HepG2 (cell line): ENCODE results near the gene VPS52. TPM values are rescaled to one million over a fixed set of nuclear protein-coding genes. Genes with fewer than 3 reads are reported as not detected.

Source experiments
- ARID5B ChIP-seq: IDR thresholded peaks from 2 replicates; pipeline ENCODE4 v1.4.0; 2020; ENCODE audit warnings: mild to moderate bottlenecking, missing genetic modification reagents
- CHD4 ChIP-seq: fragments of 200-600 bp; sonication (generic); IDR thresholded peaks from 2 replicates; pipeline ENCODE4 v1.7.0; 2017; ENCODE audit warnings: mild to moderate bottlenecking, low read length, borderline replicate concordance
- ETV6 ChIP-seq: sonication (generic); formaldehyde crosslinking; conservative IDR thresholded peaks from 2 replicates; pipeline ENCODE4 v1.4.0; 2020; ENCODE audit warnings: missing genetic modification reagents
- FOXK1 ChIP-seq: sonication (generic); formaldehyde crosslinking; IDR thresholded peaks from 2 replicates; pipeline ENCODE4 v1.4.0; 2020; ENCODE audit warnings: low read depth, missing genetic modification reagents, borderline replicate concordance
- ZNF234 ChIP-seq: sonication (generic); formaldehyde crosslinking; conservative IDR thresholded peaks from 2 replicates; pipeline ENCODE4 v1.5.1; 2020; ENCODE audit warnings: mild to moderate bottlenecking, missing genetic modification reagents
- ZNF329 ChIP-seq: sonication (generic); formaldehyde crosslinking; IDR thresholded peaks from 2 replicates; pipeline ENCODE4 v1.9.0; 2021; ENCODE audit warnings: low read depth, mild to moderate bottlenecking, missing genetic modification reagents
- ZNF451 ChIP-seq: sonication (generic); formaldehyde crosslinking; IDR thresholded peaks from 2 replicates; pipeline ENCODE4 v1.5.0; 2020; ENCODE audit warnings: mild to moderate bottlenecking, missing genetic modification reagents
- ZNF646 ChIP-seq: sonication (generic); formaldehyde crosslinking; IDR thresholded peaks from 2 replicates; pipeline ENCODE4 v1.9.0; 2021; ENCODE audit warnings: mild to moderate bottlenecking, missing genetic modification reagents
- ZNF772 ChIP-seq: sonication (generic); formaldehyde crosslinking; IDR thresholded peaks from 2 replicates; pipeline ENCODE4 v1.5.0; 2020; ENCODE audit warnings: mild to moderate bottlenecking, missing genetic modification reagents
- ZNF775 ChIP-seq: sonication (generic); formaldehyde crosslinking; IDR thresholded peaks from 2 replicates; pipeline ENCODE4 v1.4.0; 2020; ENCODE audit warnings: missing genetic modification reagents, mild to moderate bottlenecking, moderate library complexity, borderline replicate concordance
- polyA plus RNA-seq, 8 experiments: library from polyadenylated mRNA; depleted of rRNA in 3 of 8; stranded (reverse) in 7 of 8; unstranded in 1 of 8; fragments of >200 nt; fragmentation: Illumina TruSeq in 4 of 8; extraction: Trizol in 4 of 8; gene quantifications; 2 replicates each; pipeline versions ENCODE4 v1.2.1 to v1.2.3, GENCODE V29; 2011 to 2016; ENCODE audit warnings: low read depth in 4 of 8, missing spikeins in 1 of 8, mixed read lengths in 1 of 8; ENCODE audit not compliant: insufficient read depth in 1 of 8
- total RNA-seq, 5 experiments: library from RNA; depleted of rRNA; stranded (reverse); fragments of >200 nt; fragmentation: Illumina TruSeq; extraction: Trizol; gene quantifications; 2 replicates each; pipeline ENCODE4 v1.2.3, GENCODE V29; 2016; ENCODE audit warnings: low read depth in 1 of 5
- TF ChIP-seq, protein P1 (sequence below): conservative IDR thresholded peaks from 2 replicates; pipeline ENCODE4 v1.6.1; 2018; ENCODE audit warnings: missing genetic modification reagents
- TF ChIP-seq, protein P2 (sequence below): sonication (generic); formaldehyde crosslinking; IDR thresholded peaks from 2 replicates; pipeline ENCODE4 v1.5.1; 2020; ENCODE audit warnings: mild to moderate bottlenecking, missing genetic modification reagents

VPS52 gene
- total and polyA plus RNA-seq, 2 of the 13 experiments (the other 11 are each of a cell fraction or from before 2014, with no cell fraction given): 48.9 to 85.5 TPM

DNA sequence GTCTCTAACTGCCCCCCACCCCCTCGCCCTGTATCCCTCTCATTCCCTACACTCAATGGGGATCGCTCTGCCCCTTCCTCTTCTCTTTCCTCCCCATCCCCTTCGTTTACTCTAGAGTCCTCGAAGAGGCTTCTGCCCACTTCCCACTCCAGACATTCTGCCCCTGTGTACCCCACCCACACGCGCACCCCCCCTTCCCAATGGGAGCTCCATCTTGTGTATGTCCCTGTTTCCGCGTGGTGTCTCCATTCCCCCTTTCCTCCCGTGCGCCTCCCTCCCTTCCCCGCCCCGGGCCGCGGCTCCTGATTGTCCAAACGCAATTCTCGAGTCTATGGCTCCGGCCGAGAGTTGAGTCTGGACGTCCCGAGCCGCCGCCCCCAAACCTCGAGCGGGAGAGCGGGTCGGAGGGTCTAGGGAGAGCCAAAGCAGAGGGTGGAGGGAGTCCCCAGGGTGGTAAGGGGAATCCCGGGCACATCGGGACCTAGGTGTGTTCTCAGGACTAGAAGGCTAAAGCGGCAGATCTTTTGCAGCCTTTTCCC lies 64.1 kb downstream of the VPS52 start (continued):
- TF ChIP-seq ETV6 (CRISPR knock-in tag): no peak
- TF ChIP-seq, protein P1, sequence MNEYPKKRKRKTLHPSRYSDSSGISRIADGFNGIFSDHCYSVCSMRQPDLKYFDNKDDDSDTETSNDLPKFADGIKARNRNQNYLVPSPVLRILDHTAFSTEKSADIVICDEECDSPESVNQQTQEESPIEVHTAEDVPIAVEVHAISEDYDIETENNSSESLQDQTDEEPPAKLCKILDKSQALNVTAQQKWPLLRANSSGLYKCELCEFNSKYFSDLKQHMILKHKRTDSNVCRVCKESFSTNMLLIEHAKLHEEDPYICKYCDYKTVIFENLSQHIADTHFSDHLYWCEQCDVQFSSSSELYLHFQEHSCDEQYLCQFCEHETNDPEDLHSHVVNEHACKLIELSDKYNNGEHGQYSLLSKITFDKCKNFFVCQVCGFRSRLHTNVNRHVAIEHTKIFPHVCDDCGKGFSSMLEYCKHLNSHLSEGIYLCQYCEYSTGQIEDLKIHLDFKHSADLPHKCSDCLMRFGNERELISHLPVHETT (CRISPR knock-in tag): no peak; the same call in 1 of the 2 replicates
- TF ChIP-seq ARID5B (CRISPR knock-in tag): no peak
- TF ChIP-seq, protein P2, sequence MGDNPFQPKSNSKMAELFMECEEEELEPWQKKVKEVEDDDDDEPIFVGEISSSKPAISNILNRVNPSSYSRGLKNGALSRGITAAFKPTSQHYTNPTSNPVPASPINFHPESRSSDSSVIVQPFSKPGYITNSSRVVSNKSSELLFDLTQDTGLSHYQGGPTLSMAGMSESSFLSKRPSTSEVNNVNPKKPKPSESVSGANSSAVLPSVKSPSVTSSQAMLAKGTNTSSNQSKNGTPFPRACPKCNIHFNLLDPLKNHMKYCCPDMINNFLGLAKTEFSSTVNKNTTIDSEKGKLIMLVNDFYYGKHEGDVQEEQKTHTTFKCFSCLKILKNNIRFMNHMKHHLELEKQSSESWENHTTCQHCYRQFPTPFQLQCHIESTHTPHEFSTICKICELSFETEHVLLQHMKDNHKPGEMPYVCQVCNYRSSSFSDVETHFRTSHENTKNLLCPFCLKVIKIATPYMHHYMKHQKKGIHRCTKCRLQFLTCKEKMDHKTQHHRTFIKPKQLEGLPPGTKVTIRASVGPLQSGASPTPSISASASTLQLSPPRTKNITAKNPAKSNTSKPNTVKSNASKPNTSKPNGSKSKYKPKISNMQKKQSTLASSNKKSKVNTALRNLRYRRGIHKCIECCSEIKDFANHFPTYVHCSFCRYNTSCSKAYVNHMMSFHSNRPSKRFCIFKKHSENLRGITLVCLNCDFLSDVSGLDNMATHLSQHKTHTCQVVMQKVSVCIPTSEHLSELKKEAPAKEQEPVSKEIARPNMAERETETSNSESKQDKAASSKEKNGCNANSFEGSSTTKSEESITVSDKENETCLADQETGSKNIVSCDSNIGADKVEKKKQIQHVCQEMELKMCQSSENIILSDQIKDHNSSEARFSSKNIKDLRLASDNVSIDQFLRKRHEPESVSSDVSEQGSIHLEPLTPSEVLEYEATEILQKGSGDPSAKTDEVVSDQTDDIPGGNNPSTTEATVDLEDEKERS (CRISPR knock-in tag): no peak
- no peak for TF ChIP-seq FOXK1 (CRISPR knock-in tag)
- no peak for TF ChIP-seq CHD4
- TF ChIP-seq ZNF234 (CRISPR knock-in tag): no peak
- TF ChIP-seq ZNF646 (CRISPR knock-in tag): 0 out of 2 replicates have a peak, but pooled peaks have one; percentile 52
- TF ChIP-seq ZNF451 (CRISPR knock-in tag): peak; percentile 6; the same call in 1 of the 2 replicates
- no peak for TF ChIP-seq ZNF775
- TF ChIP-seq ZNF329 (CRISPR knock-in tag): no peak
- peak; percentile 93 for TF ChIP-seq ZNF772
